ENCODE data around the gene TMEM221.
A peak's percentile ranks its signal among the peaks of the same experiment; 100 is the strongest.
"Not testable (repeated sequence)": the region's sequence is repeated elsewhere in the genome, so short reads cannot be mapped to it uniquely, and the experiment has no call there.

The TMEM221 gene

DNA sequence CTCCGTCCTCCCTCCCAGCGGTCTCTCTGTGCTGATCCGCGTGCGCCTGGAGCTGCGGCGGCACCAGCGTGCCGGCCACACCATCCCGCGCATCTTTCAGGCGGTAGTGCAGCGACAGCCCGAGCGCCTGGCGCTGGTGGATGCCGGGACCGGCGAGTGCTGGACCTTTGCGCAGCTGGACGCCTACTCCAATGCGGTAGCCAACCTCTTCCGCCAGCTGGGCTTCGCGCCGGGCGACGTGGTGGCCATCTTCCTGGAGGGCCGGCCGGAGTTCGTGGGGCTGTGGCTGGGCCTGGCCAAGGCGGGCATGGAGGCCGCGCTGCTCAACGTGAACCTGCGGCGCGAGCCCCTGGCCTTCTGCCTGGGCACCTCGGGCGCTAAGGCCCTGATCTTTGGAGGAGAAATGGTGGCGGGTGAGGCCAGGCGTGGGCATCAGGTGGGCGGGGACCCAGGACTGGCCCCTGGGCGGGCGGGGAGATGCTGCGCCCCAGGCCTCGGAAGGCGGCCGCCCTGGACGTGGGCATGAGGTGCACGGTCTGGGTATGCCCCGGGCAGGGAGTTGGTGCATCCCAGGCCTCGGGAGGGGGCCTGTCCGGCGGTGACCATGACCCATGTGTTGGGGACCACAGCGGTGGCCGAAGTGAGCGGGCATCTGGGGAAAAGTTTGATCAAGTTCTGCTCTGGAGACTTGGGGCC lies 38.2 kb upstream of the TMEM221 start:
- Histone ChIP-seq H3K4me1 (ENCODE audit: insufficient read depth, low read length) (peaks cover 12% of the 10 kb centered on the region; the same call in 1 of the 2 replicates), H3K9me3 (ENCODE audit: insufficient read depth, low read depth, low read length) (no peaks in the 10 kb centered on the region), H3K9ac (ENCODE audit: low read depth, low read length) (no peak overlapping the region), H3K36me3 (ENCODE audit: insufficient read depth, low read depth, low read length) (no peaks in the 10 kb centered on the region), H3K27me3 (ENCODE audit: insufficient read depth, low read length) (no peaks in the 10 kb centered on the region), H3K27ac (ENCODE audit: low read length) (no peak overlapping the region), H3K4me3 (ENCODE audit: low read length) (no peak overlapping the region)

DNA sequence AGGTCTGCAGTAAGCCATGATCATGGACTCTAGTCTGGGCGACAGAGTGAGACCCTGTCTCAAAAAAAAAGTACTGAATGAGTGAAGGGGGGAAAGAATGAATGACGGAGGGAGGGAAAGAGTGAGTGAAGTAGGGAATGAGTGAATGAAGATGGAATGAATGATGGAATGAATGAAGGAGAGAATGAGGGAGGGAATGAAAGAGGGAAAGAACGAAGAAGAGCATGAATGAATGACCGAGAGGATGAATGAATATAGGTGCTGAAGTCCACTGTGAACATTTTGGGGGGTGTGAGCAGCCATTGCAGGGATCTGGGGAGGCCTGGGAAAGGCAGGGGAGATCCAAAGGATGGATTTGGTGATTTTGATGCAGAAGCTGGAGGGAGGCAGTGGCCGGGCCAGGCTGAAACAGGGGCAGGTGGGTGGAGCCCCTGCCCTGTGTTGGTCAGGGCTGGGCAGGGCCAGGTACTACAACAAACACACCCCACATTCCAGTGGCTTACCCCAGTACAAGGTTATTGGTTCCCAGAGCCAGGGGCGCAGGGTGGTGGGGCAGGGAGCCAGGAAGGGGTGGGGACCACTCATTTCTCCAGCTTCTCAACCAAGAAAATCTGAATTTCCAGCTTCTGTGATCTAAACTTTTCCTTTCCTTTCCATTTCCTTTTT lies 36.2 kb upstream of the TMEM221 start:
- no peaks in the 10 kb centered on the region for H3K27me3 ChIP-seq (ENCODE audit: insufficient read depth, low read length)
- no peaks in the 10 kb centered on the region for H3K9me3 ChIP-seq (ENCODE audit: insufficient read depth, low read depth, low read length)
- H3K9ac ChIP-seq (ENCODE audit: low read depth, low read length), result no peak overlapping the region
- no peak overlapping the region for H3K27ac ChIP-seq (ENCODE audit: low read length)
- H3K4me1 ChIP-seq (ENCODE audit: insufficient read depth, low read length), result peaks cover 12% of the 10 kb centered on the region; the same call in 1 of the 2 replicates
- H3K36me3 ChIP-seq (ENCODE audit: insufficient read depth, low read depth, low read length), result no peaks in the 10 kb centered on the region
- H3K4me3 ChIP-seq (ENCODE audit: low read length), result no peak overlapping the region

DNA sequence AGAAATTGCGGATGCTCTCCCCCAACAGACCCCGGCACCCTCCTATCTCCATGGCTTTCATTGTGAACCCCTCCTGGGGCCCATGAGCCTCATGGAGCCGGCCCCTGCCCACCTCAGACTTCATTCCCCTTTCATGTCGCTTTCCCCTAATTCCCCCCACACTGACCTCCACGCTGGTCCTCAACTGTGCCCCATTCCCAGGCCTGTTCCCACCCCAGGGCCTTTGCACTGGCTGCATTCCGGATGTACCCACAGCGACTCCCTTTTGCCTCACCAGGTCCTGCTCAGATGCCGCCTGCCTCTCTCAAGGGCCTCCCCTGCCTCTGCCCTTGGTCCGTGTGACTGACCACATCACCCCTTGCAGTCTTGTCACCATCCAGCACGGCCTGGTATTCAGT lies 35.1 kb upstream of the TMEM221 start:
- Histone ChIP-seq H3K9me3 (ENCODE audit: insufficient read depth, low read depth, low read length) (no peaks in the 10 kb centered on the region), H3K9ac (ENCODE audit: low read depth, low read length) (no peak overlapping the region), H3K4me1 (ENCODE audit: insufficient read depth, low read length) (peaks cover 8% of the 10 kb centered on the region; the same call in 1 of the 2 replicates), H3K36me3 (ENCODE audit: insufficient read depth, low read depth, low read length) (no peaks in the 10 kb centered on the region), H3K27me3 (ENCODE audit: insufficient read depth, low read length) (no peaks in the 10 kb centered on the region), H3K4me3 (ENCODE audit: low read length) (no peak overlapping the region), H3K27ac (ENCODE audit: low read length) (no peak overlapping the region)

DNA sequence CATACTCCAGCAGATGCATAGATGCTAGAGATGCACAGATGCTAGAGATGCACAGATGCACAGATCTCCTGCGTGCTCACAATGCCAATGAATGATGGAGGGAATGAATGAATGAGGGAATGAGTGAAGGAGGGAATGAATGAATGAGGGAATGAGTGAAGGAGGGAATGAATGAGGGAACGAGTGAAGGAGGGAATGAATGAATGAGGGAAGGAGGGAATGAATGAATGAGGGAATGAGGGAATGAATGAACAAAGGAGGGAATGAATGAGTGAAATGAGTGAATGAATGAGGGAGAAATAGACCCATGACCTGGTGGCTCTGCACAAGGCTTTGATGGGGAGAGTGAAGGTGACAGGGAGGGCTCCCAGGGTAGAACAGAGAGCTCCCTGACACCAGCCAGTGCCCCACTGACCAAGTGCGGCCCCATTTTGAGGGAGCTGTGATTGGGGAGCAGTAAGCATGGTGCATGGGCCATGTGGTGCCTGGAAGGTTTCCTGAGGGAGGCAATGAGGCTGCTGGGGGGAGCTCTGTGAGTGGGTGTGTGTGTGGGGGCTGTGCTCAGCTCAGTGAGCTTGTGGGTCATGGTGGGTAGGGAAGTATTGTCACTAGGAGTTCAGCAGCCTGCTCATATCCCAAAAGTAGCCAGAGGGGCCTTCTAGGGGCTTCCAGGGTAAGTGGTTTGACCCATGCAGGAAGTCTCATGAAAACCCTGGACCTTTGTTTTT lies 34.6 kb upstream of the TMEM221 start:
- H3K27me3 ChIP-seq (ENCODE audit: insufficient read depth, low read length), result no peaks in the 10 kb centered on the region
- H3K9ac ChIP-seq (ENCODE audit: low read depth, low read length), result no peak overlapping the region
- H3K4me3 ChIP-seq (ENCODE audit: low read length), result no peak overlapping the region
- no peak overlapping the region for H3K27ac ChIP-seq (ENCODE audit: low read length)
- peaks cover 3% of the 10 kb centered on the region; the same call in 1 of the 2 replicates for H3K4me1 ChIP-seq (ENCODE audit: insufficient read depth, low read length)
- no peaks in the 10 kb centered on the region for H3K9me3 ChIP-seq (ENCODE audit: insufficient read depth, low read depth, low read length)
- H3K36me3 ChIP-seq (ENCODE audit: insufficient read depth, low read depth, low read length), result no peaks in the 10 kb centered on the region

DNA sequence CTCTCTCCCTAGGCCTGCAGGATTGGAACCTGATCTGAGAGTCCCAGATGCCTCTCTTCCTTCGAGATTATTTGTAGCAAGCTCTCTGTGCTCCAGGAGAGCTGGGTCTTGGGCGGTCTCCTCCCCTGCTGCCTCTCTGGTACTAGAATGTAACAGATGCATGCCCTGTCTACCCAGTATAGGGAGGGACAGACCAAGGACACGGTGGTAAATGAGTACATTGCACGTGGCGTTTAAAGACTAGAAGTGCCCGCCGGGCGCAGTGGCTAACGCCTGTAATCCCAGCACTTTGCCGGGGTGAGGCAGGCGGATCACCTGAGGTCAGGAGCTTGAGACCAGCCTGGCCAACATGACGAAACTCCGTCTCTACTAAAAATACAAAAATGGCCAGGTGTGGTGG lies 33.5 kb upstream of the TMEM221 start:
- Histone ChIP-seq H3K36me3 (ENCODE audit: insufficient read depth, low read depth, low read length) (no peaks in the 10 kb centered on the region), H3K27ac (ENCODE audit: low read length) (no peak overlapping the region), H3K4me3 (ENCODE audit: low read length) (no peak overlapping the region), H3K9ac (ENCODE audit: low read depth, low read length) (no peak overlapping the region), H3K4me1 (ENCODE audit: insufficient read depth, low read length) (no peaks in the 10 kb centered on the region), H3K27me3 (ENCODE audit: insufficient read depth, low read length) (no peaks in the 10 kb centered on the region), H3K9me3 (ENCODE audit: insufficient read depth, low read depth, low read length) (no peaks in the 10 kb centered on the region)

DNA sequence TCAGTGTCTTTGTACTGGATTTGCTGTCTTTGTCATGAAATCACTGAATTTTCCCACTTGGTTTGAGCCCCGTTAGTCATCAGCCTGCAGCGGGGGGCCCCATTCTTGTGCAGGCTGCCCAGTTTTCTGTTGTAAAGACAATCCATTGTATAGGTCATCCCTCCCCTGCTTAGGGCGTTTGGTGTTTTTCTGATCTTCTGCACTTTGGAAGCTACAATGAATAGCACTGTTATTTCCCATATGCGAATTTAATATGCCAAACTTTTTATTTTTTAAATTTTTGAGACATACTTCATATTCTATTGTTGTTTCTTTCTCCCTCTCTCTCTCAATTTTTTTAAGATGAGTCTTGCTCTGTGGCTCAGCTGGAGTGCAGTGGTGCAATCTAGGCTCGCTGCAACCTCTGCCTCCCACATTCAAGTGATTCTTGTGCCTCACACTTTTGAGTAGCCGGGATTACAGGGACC lies 30.9 kb upstream of the TMEM221 start:
- Histone ChIP-seq H3K9me3 (ENCODE audit: insufficient read depth, low read depth, low read length) (no peaks in the 10 kb centered on the region), H3K4me3 (ENCODE audit: low read length) (no peak overlapping the region), H3K27me3 (ENCODE audit: insufficient read depth, low read length) (no peaks in the 10 kb centered on the region), H3K9ac (ENCODE audit: low read depth, low read length) (peak overlapping the region; percentile 37; the same call in 1 of the 2 replicates), H3K4me1 (ENCODE audit: insufficient read depth, low read length) (no peaks in the 10 kb centered on the region), H3K36me3 (ENCODE audit: insufficient read depth, low read depth, low read length) (no peaks in the 10 kb centered on the region), H3K27ac (ENCODE audit: low read length) (no peak overlapping the region)

DNA sequence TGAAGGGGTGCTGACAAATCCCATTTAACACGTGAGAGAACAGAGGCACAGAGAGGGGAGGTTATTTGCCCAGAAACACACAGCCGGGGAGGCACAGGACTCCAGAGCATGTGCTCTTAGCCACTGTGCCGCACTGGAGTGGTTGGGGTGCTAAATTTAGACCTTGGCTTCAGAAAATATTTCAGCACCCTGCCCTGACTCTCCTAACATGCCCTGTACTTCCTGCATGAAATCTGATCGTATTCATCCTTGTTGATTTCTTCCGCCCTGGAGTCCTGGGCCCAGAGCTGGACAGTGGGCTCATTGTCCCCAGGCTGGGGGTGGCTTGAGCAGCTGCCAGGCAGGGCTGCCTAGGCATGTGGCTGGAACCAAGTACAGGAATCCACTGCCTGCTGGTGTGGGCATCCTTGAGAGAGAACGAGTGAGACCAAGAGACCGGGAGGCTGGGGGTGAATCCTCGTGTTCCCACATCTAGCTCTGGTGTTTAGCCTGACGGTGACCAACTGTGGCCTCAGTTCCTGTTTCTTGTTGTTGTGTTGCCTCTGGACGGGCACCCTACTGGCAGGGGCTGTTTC lies 27.2 kb upstream of the TMEM221 start:
- no peak overlapping the region for H3K9ac ChIP-seq (ENCODE audit: low read depth, low read length)
- no peak overlapping the region for H3K27ac ChIP-seq (ENCODE audit: low read length)
- no peaks in the 10 kb centered on the region for H3K36me3 ChIP-seq (ENCODE audit: insufficient read depth, low read depth, low read length)
- peaks cover 7% of the 10 kb centered on the region; the same call in 1 of the 2 replicates for H3K4me1 ChIP-seq (ENCODE audit: insufficient read depth, low read length)
- no peaks in the 10 kb centered on the region for H3K9me3 ChIP-seq (ENCODE audit: insufficient read depth, low read depth, low read length)
- H3K4me3 ChIP-seq (ENCODE audit: low read length), result no peak overlapping the region
- H3K27me3 ChIP-seq (ENCODE audit: insufficient read depth, low read length), result peaks cover 13% of the 10 kb centered on the region

DNA sequence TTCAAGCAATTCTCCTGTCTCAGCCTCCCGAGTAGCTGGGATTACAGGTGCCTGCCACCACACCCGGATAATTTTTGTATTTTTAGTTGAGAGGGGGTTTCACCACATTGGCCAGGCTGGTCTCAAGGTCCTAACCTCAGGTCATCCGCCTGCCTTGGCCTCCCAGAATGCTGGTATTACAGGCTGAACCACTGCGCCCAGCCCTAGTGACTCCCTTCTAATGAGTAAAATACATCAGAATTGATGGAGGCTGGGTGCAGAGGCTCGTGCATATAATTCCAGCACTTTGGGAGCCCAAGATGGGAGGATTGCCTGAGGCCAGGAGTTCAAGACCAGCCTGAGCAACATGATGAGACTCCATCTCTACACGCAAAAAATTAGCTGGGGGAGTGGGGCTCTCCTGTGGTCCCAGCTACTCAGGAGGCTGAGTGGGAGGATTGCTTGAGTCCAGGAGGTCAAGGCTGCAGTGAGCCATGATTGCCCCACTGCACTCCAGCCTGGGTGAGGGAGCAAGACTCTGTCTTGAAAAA lies 26.6 kb upstream of the TMEM221 start:
- H3K4me1 ChIP-seq (ENCODE audit: insufficient read depth, low read length); H3K9me3 ChIP-seq (ENCODE audit: insufficient read depth, low read depth, low read length); H3K4me3 ChIP-seq (ENCODE audit: low read length); H3K27ac ChIP-seq (ENCODE audit: low read length); H3K36me3 ChIP-seq (ENCODE audit: insufficient read depth, low read depth, low read length); H3K9ac ChIP-seq (ENCODE audit: low read depth, low read length): not testable (repeated sequence)
- peaks cover 13% of the 10 kb centered on the region for H3K27me3 ChIP-seq (ENCODE audit: insufficient read depth, low read length)

DNA sequence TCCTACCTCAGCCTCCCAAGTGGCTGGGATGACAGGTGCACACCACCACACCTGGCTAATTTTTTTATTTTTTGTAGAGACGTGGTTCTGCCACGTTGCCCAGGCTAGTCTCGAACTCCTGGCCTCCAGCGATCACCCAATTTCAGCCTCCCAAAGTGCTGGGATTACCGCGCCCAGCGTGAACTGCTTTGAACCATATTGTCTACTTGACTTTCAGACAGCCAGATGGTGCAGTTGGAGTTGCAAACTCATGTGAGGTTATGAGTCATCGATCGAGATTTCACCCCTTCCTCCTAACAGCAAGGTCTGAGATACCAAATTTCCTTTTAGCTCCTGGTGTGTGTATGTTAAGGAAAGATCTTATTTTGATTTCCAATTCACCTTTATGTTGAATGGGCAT lies 24.6 kb upstream of the TMEM221 start:
- Histone ChIP-seq H3K9ac (ENCODE audit: low read depth, low read length) (no peak overlapping the region), H3K4me1 (ENCODE audit: insufficient read depth, low read length) (peaks cover 7% of the 10 kb centered on the region; the same call in 1 of the 2 replicates), H3K4me3 (ENCODE audit: low read length) (no peak overlapping the region), H3K27me3 (ENCODE audit: insufficient read depth, low read length) (peaks cover 22% of the 10 kb centered on the region), H3K9me3 (ENCODE audit: insufficient read depth, low read depth, low read length) (no peaks in the 10 kb centered on the region), H3K27ac (ENCODE audit: low read length) (no peak overlapping the region), H3K36me3 (ENCODE audit: insufficient read depth, low read depth, low read length) (no peaks in the 10 kb centered on the region)

DNA sequence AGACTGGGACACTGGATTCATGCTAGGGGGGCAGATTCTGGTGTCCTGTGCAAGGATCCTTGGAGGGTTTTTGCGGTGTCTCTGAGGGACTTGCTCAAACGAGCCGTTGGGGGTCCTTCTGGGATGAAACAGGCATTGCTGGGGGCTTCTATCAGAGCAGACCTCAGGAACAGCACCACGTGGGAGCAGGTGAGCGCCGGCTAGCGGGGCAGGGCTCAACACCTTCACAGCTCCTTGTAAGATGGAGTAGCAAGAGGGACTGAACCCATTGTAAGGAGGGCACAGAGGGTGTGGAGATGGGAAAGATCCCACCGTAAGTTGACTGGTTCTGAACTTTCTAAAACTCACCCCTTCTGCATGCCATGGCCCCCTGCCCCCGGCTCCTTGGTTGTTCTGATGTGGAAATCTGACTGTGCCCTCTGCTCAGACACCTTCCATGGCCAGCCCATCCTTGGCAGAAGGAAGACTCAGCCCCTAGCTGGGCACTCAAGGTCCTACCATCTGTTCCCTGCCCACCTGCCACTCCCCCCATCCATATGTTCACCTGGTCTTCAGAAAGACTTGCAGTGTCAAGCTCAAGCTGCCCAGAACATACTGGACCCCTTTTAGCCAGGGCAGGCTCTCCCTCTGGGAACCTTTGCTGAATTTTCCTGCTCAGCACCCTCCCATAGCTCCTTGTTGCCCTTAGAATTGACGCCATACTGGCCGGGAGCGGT lies 23.1 kb upstream of the TMEM221 start:
- H3K4me1 ChIP-seq (ENCODE audit: insufficient read depth, low read length), result peaks cover 7% of the 10 kb centered on the region; the same call in 1 of the 2 replicates
- no peak overlapping the region for H3K27ac ChIP-seq (ENCODE audit: low read length)
- peak overlapping the region; percentile 68; the same call in 1 of the 2 replicates for H3K9ac ChIP-seq (ENCODE audit: low read depth, low read length)
- H3K27me3 ChIP-seq (ENCODE audit: insufficient read depth, low read length), result peaks cover 32% of the 10 kb centered on the region
- peak overlapping the region; percentile 92 for H3K4me3 ChIP-seq (ENCODE audit: low read length)
- no peaks in the 10 kb centered on the region for H3K36me3 ChIP-seq (ENCODE audit: insufficient read depth, low read depth, low read length)
- no peaks in the 10 kb centered on the region for H3K9me3 ChIP-seq (ENCODE audit: insufficient read depth, low read depth, low read length)
